NCI-H524 treated with DMSO at 0.1 percent for 48 hours (cell line): ENCODE results near the gene UBE2E3.
"Not testable (repeated sequence)": the region's sequence is repeated elsewhere in the genome, so short reads cannot be mapped to it uniquely, and the experiment has no call there.

Experiments used
- DNase-seq: peaks from one replicate; lab custom pipeline; 2025; lab: John Stamatoyannopoulos, UW

Gene UBE2E3

DNA sequence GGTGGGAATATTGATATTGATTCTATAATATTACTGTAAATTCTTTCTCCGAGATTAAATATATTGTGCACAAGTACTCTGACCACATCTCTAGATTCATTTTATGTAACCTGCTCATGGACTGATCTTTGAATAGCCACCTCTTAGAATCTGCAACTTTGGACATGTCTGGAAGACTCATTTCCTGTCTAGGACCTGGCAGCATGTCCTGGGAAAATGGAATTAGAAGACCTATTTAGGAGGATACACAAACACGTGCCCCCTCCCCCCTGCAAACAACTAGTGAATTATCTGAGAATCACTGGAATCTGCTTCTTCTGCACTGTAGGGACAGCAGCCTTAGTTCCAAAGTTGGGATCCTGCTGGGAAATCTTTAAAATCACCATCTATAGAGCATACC, 94.1 kb downstream of the UBE2E3 start:
- no peak for DNase-seq

GRCh38 chr2:181076658-181077057, 96.3 kb downstream of the UBE2E3 start:
- no peak for DNase-seq

- DNase-seq = no peak
Measured at GRCh38 chr2:181077128-181077709, 96.8 kb downstream of the UBE2E3 start.

DNA sequence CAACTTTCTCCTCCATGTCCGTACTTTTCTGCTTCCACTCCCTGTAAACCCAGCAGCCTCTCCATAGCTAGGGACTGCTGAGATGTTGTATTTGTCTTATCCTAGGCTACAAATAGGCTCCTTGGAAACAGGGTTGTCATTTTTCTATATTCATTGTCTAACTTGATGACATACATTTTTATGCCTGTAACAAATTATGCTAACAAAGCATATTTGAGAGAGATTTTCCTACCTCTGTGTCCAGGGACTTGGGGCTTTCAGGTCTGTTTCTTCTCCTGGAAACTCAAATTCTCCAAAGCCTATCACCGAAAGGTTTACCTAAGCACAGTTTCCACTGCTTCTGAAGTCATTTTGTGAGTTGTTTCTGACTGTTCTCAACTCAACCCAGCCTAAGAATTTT, 102.7 kb downstream of the UBE2E3 start:
- DNase-seq = no peak

DNA sequence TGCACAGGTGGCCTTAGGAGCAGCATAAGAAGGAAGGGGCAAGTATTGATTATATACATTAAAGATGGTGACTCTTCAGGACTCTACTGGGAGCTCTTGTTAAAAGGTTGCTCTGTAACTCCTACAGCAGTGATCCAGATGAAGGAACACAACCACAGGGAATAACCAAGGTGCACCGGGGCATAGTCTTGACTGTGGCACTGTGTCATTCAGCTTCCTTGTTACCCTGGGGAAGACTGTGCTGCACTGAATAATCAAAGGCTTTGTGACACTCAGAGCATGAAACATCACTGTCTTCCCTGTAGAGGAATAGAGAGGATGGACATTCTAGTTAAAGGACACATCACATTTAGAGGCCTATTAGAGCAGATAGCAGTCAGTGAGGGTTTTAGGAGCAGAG, 105.3 kb downstream of the UBE2E3 start:
- no peak for DNase-seq

GRCh38 chr2:181091920-181092319, 111.5 kb downstream of the UBE2E3 start:
- DNase-seq = not testable (repeated sequence)

DNA sequence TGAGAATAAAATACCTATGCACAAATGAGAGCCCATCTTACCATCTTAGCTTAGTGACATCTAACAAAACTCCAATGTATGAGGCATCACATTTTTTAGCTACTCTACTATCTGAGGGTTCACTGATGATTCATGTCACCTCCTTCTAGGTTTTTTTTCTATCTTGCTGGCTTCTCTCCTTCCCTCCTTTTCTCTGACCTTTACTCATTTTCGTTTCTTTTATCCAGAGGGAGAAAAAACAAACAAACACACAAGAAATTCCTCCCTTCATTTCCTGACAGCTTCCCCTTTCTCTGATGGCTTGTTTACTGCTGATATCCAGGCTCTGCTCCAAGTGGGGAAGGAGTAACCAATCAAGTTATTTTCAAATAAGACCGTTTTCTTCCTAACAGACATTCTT, 115.1 kb downstream of the UBE2E3 start:
- no peak for DNase-seq

DNA sequence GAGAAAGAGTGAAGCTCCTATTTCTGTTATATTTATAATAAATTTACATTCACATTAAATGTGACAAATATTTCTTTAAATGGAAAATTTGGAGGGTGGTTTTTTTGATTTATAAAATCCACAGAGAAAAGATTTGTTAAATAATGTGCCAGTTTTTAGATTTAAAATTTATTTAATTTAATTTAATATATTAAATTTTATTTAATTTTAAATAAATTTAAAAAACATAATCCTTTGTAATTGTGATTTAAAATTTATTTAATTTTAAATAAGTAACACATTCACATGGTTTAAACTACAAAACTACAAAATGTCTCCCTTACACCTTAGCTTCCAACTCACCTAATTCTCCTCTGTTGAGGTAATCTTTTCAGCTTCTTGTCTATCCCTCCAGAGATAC, 123.3 kb downstream of the UBE2E3 start:
- no peak for DNase-seq

- DNase-seq = peak; percentile 40
Measured at GRCh38 chr2:181104512-181105115, 124.2 kb downstream of the UBE2E3 start.

DNA sequence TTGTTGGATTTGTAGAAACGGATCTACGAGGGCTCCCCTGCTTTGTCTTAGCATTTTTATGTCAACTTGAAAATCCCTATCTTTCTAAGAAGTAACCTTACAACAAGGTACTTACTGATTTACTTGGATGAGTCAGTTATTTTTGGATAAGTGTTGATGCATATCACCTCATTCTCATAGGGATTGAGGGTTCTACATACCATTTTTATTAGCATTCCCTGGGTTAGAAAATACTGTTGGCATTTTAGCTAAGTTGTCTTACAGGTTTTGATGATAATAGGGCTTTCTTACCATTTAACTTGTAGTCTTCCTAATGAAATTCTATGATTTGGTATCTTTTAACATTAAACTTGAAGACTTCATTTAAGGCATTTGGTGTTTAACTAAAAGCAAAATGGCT, 125.2 kb downstream of the UBE2E3 start:
- no peak for DNase-seq

DNA sequence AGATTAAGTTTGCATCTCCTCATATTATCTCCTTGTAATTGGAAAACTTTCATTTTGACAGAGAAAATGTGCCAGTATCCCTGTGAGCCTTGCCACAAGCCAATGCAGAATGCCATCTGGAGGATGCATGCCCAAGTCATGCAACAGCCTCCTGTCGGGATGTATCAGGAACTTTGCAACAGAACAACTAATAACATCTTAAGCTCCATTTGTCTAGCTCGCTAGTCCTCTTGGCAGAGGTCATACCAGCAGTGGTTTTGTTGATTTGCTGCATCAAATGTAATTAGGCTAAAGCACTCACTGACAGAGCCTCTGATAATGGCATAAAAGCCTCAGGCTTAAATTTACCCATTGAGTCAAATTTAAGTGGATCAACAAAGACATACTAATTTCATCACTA, 125.8 kb downstream of the UBE2E3 start:
- DNase-seq = no peak

DNA sequence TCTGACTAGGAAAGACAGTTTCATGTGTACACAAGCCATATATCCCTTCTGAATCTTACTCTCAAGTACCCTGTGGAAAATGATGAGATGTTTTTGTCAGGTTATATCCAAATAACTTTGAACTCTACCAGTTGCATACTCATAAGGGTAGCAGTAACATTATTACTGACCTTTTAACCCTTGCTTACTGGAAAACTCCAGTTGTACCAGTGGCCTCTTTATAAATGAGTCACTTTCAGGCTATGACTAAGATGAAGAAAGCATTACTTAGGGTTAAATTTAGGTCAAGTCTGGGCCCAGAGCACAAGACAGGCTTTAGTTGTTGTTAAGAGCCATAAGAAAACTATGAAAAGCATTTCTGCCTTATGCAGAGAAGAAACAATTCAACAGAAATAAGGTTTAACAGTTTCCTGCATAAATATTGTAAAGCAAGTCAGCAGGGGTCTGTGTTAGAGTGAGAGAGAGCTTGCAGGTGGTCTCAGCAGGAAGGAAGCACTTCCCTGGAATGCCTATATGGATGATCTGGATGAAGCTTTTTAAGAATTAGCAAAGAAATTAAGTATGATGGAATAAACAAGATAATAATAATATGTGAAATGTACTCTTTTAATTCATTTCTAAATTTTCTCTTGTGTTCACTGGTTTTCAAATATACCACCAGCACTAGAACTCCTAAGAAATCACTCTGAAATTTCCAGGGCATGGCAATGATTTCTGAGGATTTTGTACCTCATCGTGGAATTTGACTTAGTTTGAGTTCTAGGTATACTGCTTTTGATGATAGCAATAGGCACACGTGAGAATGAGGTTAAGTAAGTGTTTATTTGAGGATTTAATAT, 126.6 kb downstream of the UBE2E3 start:
- DNase-seq = no peak

DNA sequence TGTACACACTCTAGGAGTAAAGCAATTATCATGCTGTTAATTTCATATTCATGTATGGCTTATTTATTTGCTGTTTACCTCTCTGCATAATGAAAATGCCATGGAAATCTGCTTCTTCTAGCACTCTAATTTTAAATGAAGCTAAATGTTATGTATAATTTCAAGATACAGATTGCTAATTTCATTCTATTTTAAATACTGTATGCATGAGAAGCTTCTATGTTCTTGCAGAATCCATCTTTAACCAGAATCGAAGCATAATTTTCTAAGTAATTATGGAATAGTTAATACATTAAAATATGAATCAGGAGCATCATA, 127.2 kb downstream of the UBE2E3 start:
- no peak for DNase-seq

DNA sequence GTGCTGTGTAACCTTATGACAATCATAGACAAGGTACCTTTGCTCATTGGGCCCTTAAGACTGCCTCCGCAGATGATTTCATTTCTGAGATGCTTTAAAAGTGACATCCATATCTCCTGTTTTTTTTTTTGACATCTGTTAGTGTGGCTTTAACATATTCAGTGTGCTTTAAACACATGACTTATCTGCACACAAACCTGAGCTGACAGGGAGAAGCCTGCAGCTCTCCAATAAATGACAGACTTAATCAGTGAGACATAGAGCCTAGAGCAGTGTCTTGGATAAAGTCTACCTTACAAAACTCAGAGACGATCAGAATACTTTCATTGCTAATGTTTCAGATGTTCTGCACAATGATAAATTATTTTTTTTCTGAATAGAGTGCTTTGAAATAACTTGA, 130.7 kb downstream of the UBE2E3 start:
- DNase-seq = no peak

DNA sequence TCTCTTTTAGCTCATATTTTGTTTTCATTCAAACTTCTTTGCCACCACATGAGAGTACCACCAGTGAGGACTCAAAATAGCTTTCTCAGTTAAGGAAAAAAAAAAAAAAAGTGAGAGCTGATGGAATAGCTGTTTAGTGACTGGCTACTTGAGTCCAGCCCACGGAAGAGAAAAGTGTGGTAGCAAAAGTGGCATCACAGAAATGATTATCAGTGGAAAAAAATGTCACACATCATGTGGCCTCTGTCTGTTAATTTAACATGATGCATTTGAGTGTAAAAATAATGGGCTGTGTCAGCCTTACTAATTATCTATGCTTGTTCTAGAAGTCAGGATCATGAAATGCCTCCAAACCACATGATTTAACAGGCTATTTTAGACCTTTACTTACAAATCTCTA, 132.5 kb downstream of the UBE2E3 start:
- no peak for DNase-seq
